PFSK-1 (cell line): ENCODE results near the gene GNPTG.

Experiments
- FOXP2 ChIP-seq: optimal IDR thresholded peaks from 2 replicates; pipeline ENCODE3; 2011; ENCODE audit warnings: borderline replicate concordance, control low read depth, inconsistent platforms; ENCODE audit not compliant: insufficient read depth; ENCODE audit errors: extremely low read length, extremely low read depth
- POLR2AphosphoS5 ChIP-seq: IDR thresholded peaks from 2 replicates; pipeline ENCODE4 v1.6.1; 2012; ENCODE audit warnings: low read depth, mild to moderate bottlenecking, control low read depth, low read length, moderate library complexity
- SIN3A ChIP-seq: IDR thresholded peaks from 2 replicates; pipeline ENCODE4 v1.6.1; 2012; ENCODE audit warnings: mild to moderate bottlenecking, low read length, moderate library complexity, borderline replicate concordance; ENCODE audit not compliant: insufficient read depth
- TAF1 ChIP-seq: IDR thresholded peaks from 2 replicates; pipeline ENCODE4 v1.6.1; 2012; ENCODE audit warnings: low read length, control low read depth, borderline replicate concordance; ENCODE audit not compliant: insufficient read depth
- TF ChIP-seq, protein P1 (sequence below), 2 experiments: IDR thresholded peaks; 2 replicates each; pipeline versions ENCODE4 v1.6.1 to v1.8.0; 2011 to 2012; ENCODE audit warnings: low read depth in 2 of 2, low read length in 2 of 2, control low read depth in 1 of 2, inconsistent platforms in 1 of 2, mild to moderate bottlenecking in 1 of 2, moderate library complexity in 1 of 2; ENCODE audit not compliant: insufficient read depth in 1 of 2

The GNPTG gene

DNA sequence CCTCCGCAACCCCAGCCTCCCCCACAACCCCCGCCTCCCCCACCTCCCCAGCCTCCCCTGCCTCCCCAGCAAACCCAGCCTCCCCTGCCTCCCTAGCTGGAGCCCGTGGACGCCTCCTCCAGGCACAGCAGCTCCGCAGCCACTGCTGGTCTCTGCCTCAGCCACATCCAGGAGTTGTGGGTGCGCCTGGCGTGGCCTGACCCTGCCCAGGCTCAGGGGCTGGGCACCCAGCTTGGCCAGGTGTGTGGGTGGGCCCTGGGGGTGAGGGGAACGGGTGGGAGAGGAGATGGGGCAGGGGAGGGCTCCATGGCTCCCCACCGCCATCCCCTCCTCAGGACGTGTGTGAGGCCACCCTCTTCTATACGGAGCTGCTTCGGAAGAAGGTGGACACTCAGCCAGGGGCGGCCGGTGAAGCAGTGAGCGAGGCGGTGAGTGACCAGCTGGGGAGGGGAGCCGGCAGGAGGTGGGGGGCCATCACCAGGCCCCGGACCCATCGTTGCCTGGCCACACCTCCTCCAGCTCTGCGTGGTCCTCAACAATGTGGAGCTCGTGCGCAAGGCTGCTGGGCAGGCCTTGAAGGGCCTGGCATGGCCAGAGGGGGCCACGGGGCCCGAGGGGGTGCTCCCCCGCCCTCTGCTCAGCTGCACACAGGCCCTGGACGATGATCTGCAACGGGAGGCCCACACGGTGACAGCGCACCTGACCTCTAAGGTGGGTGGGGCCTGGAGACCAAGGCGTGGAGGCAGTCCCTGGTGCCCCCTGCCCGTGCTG, 5.9 kb upstream of the GNPTG start:
- no peak for TF ChIP-seq FOXP2
- TF ChIP-seq TAF1 = no peak
- TF ChIP-seq, protein P1, sequence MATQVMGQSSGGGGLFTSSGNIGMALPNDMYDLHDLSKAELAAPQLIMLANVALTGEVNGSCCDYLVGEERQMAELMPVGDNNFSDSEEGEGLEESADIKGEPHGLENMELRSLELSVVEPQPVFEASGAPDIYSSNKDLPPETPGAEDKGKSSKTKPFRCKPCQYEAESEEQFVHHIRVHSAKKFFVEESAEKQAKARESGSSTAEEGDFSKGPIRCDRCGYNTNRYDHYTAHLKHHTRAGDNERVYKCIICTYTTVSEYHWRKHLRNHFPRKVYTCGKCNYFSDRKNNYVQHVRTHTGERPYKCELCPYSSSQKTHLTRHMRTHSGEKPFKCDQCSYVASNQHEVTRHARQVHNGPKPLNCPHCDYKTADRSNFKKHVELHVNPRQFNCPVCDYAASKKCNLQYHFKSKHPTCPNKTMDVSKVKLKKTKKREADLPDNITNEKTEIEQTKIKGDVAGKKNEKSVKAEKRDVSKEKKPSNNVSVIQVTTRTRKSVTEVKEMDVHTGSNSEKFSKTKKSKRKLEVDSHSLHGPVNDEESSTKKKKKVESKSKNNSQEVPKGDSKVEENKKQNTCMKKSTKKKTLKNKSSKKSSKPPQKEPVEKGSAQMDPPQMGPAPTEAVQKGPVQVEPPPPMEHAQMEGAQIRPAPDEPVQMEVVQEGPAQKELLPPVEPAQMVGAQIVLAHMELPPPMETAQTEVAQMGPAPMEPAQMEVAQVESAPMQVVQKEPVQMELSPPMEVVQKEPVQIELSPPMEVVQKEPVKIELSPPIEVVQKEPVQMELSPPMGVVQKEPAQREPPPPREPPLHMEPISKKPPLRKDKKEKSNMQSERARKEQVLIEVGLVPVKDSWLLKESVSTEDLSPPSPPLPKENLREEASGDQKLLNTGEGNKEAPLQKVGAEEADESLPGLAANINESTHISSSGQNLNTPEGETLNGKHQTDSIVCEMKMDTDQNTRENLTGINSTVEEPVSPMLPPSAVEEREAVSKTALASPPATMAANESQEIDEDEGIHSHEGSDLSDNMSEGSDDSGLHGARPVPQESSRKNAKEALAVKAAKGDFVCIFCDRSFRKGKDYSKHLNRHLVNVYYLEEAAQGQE (IDR thresholded peaks at IDR 0.05; ENCODE audit: insufficient read depth in 1 of 2, low read depth in 2 of 2, low read length in 2 of 2) = no peak

DNA sequence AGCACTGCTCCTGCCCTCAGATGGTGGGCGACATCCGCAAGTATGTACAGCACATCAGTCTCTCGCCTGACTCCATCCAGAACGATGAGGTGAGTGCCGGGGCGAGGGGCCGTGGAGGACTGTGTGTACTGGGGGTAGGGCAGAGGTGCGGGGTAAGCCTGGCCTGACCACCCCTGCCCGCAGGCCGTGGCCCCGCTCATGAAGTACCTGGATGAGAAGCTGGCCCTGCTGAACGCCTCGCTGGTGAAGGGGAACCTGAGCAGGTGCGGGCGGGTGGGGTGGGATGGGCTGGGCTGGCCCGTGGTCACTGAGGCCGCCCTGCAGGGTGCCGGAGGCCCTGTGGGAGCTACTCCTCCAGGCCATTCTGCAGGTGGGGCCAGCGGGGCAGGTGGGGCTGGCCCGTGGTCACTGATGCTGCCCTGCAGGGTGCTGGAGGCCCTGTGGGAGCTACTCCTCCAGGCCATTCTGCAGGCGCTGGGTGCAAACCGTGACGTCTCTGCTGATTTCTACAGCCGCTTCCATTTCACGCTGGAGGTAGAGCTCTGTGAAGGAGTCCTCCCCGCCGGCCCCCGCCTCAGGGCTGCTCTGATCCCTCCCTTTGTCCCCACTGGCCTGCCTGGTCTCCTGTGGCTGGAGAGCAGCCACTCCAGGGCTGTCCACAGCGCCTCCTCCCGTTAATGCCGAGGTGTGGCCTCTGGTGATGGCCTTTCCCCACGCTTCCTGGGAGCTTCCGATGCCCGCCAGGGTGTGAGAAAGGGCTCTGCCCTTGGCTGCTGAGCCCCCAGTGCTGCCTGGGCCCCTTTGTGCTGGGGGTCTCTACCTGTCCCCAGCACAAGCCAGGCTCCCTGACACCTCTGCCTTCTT, 5.1 kb upstream of the GNPTG start:
- TF ChIP-seq POLR2AphosphoS5 (no peak), SIN3A (no peak), TAF1 (no peak), FOXP2 (no peak)
- TF ChIP-seq, protein P1 (IDR thresholded peaks at IDR 0.05; ENCODE audit: insufficient read depth in 1 of 2, low read depth in 2 of 2, low read length in 2 of 2) = no peak

DNA sequence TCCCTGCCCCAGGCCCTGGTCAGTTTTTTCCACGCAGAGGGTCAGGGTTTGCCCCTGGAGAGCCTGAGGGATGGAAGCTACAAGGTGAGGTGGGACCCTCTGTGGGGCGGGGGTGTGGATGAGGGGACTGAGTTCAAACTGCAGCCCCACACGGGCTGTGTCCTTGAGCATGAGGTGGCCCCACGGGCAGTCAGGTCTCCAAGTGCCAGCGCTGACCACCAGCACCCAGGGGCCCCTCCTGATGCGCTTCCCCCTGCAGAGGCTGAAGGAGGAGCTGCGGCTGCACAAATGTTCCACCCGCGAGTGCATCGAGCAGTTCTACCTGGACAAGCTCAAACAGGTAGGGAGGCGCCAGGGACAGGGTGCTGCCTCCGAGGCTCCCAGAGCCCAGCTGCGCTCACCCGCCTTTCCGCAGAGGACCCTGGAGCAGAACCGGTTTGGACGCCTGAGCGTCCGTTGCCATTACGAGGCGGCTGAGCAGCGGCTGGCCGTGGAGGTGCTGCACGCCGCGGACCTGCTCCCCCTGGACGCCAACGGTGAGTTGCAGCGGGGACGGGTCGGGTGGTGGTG, 4.4 kb upstream of the GNPTG start:
- TF ChIP-seq TAF1 (no peak), FOXP2 (no peak), SIN3A (no peak), POLR2AphosphoS5 (no peak)
- TF ChIP-seq, protein P1 (IDR thresholded peaks at IDR 0.05; ENCODE audit: insufficient read depth in 1 of 2, low read depth in 2 of 2, low read length in 2 of 2) = no peak

DNA sequence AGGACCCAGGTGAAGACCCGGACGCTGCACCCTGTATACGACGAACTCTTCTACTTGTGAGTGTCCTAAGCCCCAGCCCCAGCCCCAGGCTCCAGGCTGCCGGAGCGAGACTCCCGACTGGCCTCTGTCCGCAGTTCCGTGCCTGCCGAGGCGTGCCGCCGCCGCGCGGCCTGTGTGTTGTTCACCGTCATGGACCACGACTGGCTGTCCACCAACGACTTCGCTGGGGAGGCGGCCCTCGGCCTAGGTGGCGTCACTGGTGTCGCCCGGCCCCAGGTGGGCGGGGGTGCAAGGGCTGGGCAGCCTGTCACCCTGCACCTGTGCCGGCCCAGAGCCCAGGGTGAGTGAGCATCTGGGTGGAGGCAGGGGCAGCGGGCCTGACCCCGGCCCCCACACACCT, 3.8 kb upstream of the GNPTG start:
- TF ChIP-seq TAF1 (no peak), FOXP2 (no peak), POLR2AphosphoS5 (no peak), SIN3A (no peak)
- TF ChIP-seq, protein P1 (IDR thresholded peaks at IDR 0.05; ENCODE audit: insufficient read depth in 1 of 2, low read depth in 2 of 2, low read length in 2 of 2) = no peak
